GM12864 (cell line): ENCODE measurements around the gene VSIG10L2.
"Not testable (repeated sequence)": the region's sequence is repeated elsewhere in the genome, so short reads cannot be mapped to it uniquely, and the experiment has no call there.

Experiments
- DNase-seq: peaks from one replicate; pipeline ENCODE4 v3.0.0-alpha.2; 2011; ENCODE audit warnings: low read depth
- H3K4me3 ChIP-seq: 2 replicates; pipeline ENCODE4 v1.5.1; 2011; ENCODE audit warnings: mild to moderate bottlenecking, low read depth, low read length, control low read depth
- TF ChIP-seq, protein P1 (sequence below): IDR thresholded peaks from 2 replicates; pipeline ENCODE4 v1.5.1; 2011; ENCODE audit warnings: low read depth, mild to moderate bottlenecking, moderate library complexity, low read length, control low read depth, inconsistent platforms; ENCODE audit errors: missing control alignments

The VSIG10L2 gene

DNA sequence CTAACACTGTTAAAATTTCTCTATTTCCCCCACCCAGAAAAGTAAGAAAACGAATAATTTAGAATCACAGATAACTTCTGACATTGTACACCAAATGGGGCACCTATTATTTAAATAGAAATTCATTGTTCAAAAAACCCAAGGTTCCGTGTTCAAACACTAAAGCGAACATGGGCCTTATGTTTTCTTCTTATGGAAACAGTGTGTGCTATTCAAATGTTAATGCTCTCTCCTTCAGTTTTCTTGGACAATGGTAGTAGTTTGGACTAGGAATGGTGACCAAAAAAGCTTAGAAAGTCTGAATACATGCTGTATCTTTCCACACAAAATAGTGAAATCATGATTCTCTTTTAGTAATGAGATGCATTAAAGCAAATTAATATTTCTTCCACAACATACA, 33.7 kb downstream of the VSIG10L2 start:
- DNase-seq = no peak
- no peak overlapping the region for H3K4me3 ChIP-seq
- TF ChIP-seq, protein P1, sequence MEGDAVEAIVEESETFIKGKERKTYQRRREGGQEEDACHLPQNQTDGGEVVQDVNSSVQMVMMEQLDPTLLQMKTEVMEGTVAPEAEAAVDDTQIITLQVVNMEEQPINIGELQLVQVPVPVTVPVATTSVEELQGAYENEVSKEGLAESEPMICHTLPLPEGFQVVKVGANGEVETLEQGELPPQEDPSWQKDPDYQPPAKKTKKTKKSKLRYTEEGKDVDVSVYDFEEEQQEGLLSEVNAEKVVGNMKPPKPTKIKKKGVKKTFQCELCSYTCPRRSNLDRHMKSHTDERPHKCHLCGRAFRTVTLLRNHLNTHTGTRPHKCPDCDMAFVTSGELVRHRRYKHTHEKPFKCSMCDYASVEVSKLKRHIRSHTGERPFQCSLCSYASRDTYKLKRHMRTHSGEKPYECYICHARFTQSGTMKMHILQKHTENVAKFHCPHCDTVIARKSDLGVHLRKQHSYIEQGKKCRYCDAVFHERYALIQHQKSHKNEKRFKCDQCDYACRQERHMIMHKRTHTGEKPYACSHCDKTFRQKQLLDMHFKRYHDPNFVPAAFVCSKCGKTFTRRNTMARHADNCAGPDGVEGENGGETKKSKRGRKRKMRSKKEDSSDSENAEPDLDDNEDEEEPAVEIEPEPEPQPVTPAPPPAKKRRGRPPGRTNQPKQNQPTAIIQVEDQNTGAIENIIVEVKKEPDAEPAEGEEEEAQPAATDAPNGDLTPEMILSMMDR = no peak

DNA sequence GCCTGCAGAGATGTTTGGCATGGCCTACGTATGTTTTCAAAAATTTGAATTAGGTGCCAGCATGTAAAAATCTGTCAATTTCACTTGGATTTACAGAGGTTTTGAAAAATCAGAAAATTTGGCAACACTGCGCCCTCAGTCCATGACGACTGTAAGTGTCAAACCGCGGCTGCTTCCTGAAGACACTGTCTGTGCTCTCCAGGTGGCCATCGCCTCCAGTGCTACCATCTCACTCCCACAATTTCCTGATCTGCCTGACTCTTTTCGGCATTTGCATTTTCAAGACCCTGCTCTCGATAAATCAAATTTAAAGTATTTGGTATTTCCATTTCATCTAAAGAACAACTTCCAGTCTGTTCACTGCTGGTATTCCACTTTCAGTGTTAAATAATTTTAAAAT, 34.6 kb downstream of the VSIG10L2 start:
- no peak for DNase-seq
- TF ChIP-seq, protein P1 = no peak
- H3K4me3 ChIP-seq = no peak overlapping the region

DNA sequence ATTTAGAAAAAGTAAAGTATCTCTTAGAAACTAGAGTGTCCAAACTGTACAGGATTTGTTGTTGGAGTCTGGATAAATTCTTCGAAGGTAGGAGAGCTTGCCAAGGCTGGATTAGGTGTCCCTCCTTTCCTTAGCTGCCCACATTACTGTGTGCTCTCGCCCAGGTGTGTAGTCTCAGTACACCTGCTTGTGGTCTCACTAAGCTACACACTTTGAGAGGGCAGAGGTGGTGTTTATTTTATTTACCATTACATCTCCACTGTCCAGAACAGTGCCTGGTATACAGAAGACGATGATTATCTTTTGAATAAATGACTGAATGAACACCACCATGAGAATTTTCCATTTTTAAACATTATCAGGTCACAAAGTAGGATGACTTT, 36.5 kb downstream of the VSIG10L2 start:
- H3K4me3 ChIP-seq = no peak overlapping the region
- TF ChIP-seq, protein P1 = no peak
- DNase-seq = no peak

DNA sequence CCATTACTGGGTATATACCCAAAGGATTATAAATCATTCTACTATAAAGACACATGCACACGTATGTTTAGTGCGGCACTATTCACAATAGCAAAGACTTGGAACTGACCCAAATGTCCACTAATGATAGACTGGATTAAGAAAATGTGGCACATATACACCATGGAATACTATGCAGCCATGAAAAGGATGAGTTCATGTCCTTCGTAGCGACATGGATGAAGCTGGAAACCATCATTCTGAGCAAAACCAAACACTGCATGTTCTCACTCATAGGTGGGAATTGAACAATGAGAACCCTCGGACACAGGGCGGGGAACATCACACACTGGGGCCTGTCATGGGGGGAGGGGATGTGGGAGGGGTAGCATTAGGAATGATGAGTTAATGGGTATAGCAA, 40.1 kb downstream of the VSIG10L2 start:
- not testable (repeated sequence) for H3K4me3 ChIP-seq, DNase-seq

DNA sequence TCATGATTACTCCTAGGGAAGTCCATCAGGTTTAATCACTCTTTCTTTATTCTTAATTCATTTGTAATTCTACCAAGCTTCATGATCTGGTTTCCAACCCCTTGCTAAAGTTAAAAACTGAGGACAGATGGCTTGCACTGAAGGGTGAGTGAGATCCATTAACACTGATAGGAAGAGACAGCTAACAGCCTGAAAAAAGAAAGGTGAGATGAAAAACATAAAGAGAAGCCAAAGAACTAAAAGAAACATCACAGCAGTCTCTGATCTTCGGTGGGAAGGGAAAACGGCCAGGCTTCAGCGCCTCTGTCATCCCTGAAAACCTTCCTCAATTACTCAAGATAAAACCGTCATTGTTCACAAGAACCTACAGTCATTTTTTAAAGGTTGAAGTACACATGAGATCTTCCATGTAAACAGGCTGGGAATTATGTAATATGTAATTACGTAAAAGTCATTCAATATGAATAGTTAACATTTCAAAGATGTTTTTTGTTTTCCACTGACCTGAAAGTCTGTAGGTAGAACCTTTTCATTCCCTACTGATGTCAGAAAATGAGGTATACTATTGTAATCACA, 41.3 kb downstream of the VSIG10L2 start:
- no peak overlapping the region for H3K4me3 ChIP-seq
- DNase-seq = no peak
- TF ChIP-seq, protein P1 = no peak

DNA sequence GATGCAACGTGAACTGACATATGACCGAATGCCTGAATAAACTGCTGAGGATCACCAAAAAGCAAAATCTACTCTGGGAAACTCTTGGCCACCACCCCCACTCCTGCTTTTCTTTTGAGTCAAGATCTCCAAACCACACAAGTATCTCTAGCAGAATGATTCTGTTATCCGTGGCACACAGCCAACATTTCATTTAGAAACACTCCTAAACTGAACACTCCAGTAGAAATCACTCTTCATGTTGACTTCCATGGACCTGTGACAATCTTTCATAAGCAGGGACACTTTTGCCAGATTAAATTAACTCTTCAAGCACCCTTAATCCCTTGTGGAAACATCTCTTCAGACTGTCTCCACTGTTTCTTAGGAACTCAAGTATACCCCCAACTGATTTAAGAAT, 44.4 kb downstream of the VSIG10L2 start:
- no peak for DNase-seq
- no peak overlapping the region for H3K4me3 ChIP-seq
- TF ChIP-seq, protein P1 = no peak

DNA sequence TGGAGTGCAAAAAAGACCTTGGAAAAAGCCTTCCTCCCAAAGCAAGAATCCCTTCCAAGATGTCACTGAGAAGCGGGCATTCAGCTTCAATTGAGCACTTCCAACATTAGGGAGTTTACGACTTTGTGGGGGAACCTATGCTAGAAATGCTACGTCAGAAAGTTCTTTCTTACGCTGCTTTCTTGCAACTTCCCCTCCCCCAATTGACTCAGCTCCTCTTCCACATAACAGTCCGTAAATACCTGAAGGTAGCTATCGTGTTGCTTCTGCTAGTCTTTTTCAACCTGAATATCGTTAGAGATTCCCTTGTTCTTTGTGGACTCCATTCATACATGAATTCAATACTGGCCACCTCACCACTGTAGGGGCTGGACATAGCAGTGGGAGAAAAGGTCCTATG, 47.0 kb downstream of the VSIG10L2 start:
- H3K4me3 ChIP-seq = no peak overlapping the region
- TF ChIP-seq, protein P1 = no peak

More for the DNA sequence above, 47.0 kb downstream of the VSIG10L2 start:
- DNase-seq = no peak
